Thyroid gland (tissue), 4 donors: ENCODE data around the gene ZNF835. TPM values are rescaled to one million over a fixed set of nuclear protein-coding genes. Genes with fewer than 3 reads are reported as not detected.
A peak's percentile ranks its signal among the peaks of the same experiment; 100 is the strongest.

ENCODE experiments used
- DNase-seq, 2 donors: peaks; one replicate each; pipeline ENCODE4 v3.0.0-alpha.2; 2019
- H3K27ac ChIP-seq, 3 donors: fragments of 200-600 bp; sonication (generic); 1 replicate in 2 of 3; 2 replicates in 1 of 3; pipeline ENCODE4 v1.5.1; 2016 to 2019; ENCODE audit warnings: mild to moderate bottlenecking in 1 of 3, moderate library complexity in 1 of 3
- H3K27me3 ChIP-seq: fragments of 200-600 bp; sonication (generic); one replicate; pipeline ENCODE4 v1.5.1; 2019
- H3K36me3 ChIP-seq, 2 donors: fragments of 200-600 bp; sonication (generic); one replicate each; pipeline ENCODE4 v1.5.1; 2016 to 2019
- H3K4me1 ChIP-seq, 2 donors: fragments of 200-600 bp; sonication (generic); one replicate each; pipeline ENCODE4 v1.5.1; 2017 to 2019
- H3K4me3 ChIP-seq, 3 donors: fragments of 200-600 bp; sonication (generic); replicated peaks in 1 of 3; 1 replicate in 2 of 3; 2 replicates in 1 of 3; pipeline ENCODE4 v1.5.1; 2016; ENCODE audit warnings: mild to moderate bottlenecking in 1 of 3
- H3K9me3 ChIP-seq: fragments of 200-600 bp; sonication (generic); one replicate; pipeline ENCODE4 v1.5.1; 2017
- CTCF ChIP-seq, 6 experiments: fragments of 200-600 bp in 3 of 6; fragments of 450-650 bp in 3 of 6; sonication (generic) in 3 of 6; IDR thresholded peaks; one replicate each; pipeline ENCODE4 v1.5.1; 2016 to 2019; ENCODE audit warnings: antibody characterized with exemption in 6 of 6, mild to moderate bottlenecking in 2 of 6, inconsistent platforms in 1 of 6, moderate library complexity in 1 of 6
- POLR2A ChIP-seq, 2 donors: fragments of 450-650 bp; IDR thresholded peaks; one replicate each; pipeline ENCODE4 v1.6.1; 2017; ENCODE audit warnings: antibody characterized with exemption in 2 of 2, mild to moderate bottlenecking in 2 of 2, moderate library complexity in 1 of 2
- WGBS, 2 donors: methylation state at CpG; one replicate each; pipeline ENCODE4 v1.1.5; 2017; 5-methylcytosine and 5-hydroxymethylcytosine counted together
- intact Hi-C: fragments of 100-400 bp; cut with DNase I; formaldehyde crosslinking; loops from one replicate; pipeline ENCODE4 v1.15.1; 2023
- total RNA-seq, 4 donors: library from RNA; depleted of rRNA; stranded (reverse); fragments of >200 nt; gene quantifications; one replicate each; pipeline ENCODE4 v1.2.3, GENCODE V29; 2016

ZNF835 gene
- total RNA-seq, 4 donors from 2014 or later = 6.8 to 12.3 (median 8.7) TPM

GRCh38 chr19:56667311-56667870 is 4.2 kb downstream of the ZNF835 start:
- no peak overlapping the region for H3K4me3 ChIP-seq
- H3K27me3 ChIP-seq = no peaks in the 10 kb centered on the region
- H3K27ac ChIP-seq = no peak overlapping the region
- TF ChIP-seq CTCF (IDR thresholded peaks at IDR 0.05) (no peak), POLR2A (IDR thresholded peaks at IDR 0.05) (no peak)
- no peaks in the 10 kb centered on the region for H3K9me3 ChIP-seq
- peaks cover 16 to 17% of the 10 kb centered on the region in 2 donors for H3K4me1 ChIP-seq
- no peak for DNase-seq
- intact Hi-C loops = no loop called here
- 87% methylated on average over 5 to 6 of the region's 6 CpGs for WGBS, 2 donors
- H3K36me3 ChIP-seq = peaks cover 0 to 15% of the 10 kb centered on the region in 2 donors

GRCh38 chr19:56664511-56664910 is 7.0 kb downstream of the ZNF835 start:
- intact Hi-C loops = no loop called here
- TF ChIP-seq POLR2A (IDR thresholded peaks at IDR 0.05) (no peak), CTCF (IDR thresholded peaks at IDR 0.05) (no peak)
- peaks cover 0 to 15% of the 10 kb centered on the region in 2 donors for H3K36me3 ChIP-seq
- no peak overlapping the region for H3K4me3 ChIP-seq
- no peak for DNase-seq
- WGBS, 2 donors = 87 to 89% methylated on average over 38 of the region's 43 CpGs
- H3K9me3 ChIP-seq = no peaks in the 10 kb centered on the region
- no peaks in the 10 kb centered on the region for H3K4me1 ChIP-seq
- no peak overlapping the region for H3K27ac ChIP-seq
- no peaks in the 10 kb centered on the region for H3K27me3 ChIP-seq

- peaks cover 0 to 15% of the 10 kb centered on the region in 2 donors for H3K36me3 ChIP-seq
- no peaks in the 10 kb centered on the region for H3K9me3 ChIP-seq
- DNase-seq = no peak
- H3K4me3 ChIP-seq = no peak overlapping the region
- no peaks in the 10 kb centered on the region for H3K27me3 ChIP-seq
- no peak for TF ChIP-seq POLR2A (IDR thresholded peaks at IDR 0.05)
- no peak for TF ChIP-seq CTCF (IDR thresholded peaks at IDR 0.05)
- intact Hi-C loops = no loop called here
- H3K27ac ChIP-seq = no peak overlapping the region
- H3K4me1 ChIP-seq = no peaks in the 10 kb centered on the region
- 84 to 90% methylated on average over 48 to 58 of the region's 60 CpGs for WGBS, 2 donors
Measured at GRCh38 chr19:56663931-56664500, 7.5 kb downstream of the ZNF835 start.

GRCh38 chr19:56661248-56661647 is 10.3 kb downstream of the ZNF835 start:
- H3K9me3 ChIP-seq = no peaks in the 10 kb centered on the region
- intact Hi-C loops = no loop called here
- no peak overlapping the region for H3K27ac ChIP-seq
- DNase-seq = no peak
- H3K4me3 ChIP-seq = no peak overlapping the region
- TF ChIP-seq POLR2A (IDR thresholded peaks at IDR 0.05) (no peak), CTCF (IDR thresholded peaks at IDR 0.05) (no peak)
- no peaks in the 10 kb centered on the region for H3K4me1 ChIP-seq
- WGBS, 2 donors = 79 to 96% methylated on average over 2 to 3 of the region's 3 CpGs
- no peaks in the 10 kb centered on the region for H3K27me3 ChIP-seq
- peaks cover 0 to 15% of the 10 kb centered on the region in 2 donors for H3K36me3 ChIP-seq

GRCh38 chr19:56660381-56661107 is 11.0 kb downstream of the ZNF835 start:
- intact Hi-C loops = no loop called here
- Histone ChIP-seq H3K4me3 (no peak overlapping the region), H3K4me1 (no peaks in the 10 kb centered on the region), H3K36me3 (peaks cover 0 to 15% of the 10 kb centered on the region in 2 donors), H3K27ac (no peak overlapping the region), H3K9me3 (no peaks in the 10 kb centered on the region), H3K27me3 (no peaks in the 10 kb centered on the region)
- TF ChIP-seq POLR2A (IDR thresholded peaks at IDR 0.05) = no peak
- peak in 1 of 6 experiments; percentile 23 for TF ChIP-seq CTCF (IDR thresholded peaks at IDR 0.05)
- 16 to 17% methylated on average over 18 to 31 of the region's 32 CpGs for WGBS, 2 donors
- DNase-seq = peak; percentile 52 to 64
